Superior temporal gyrus (tissue), 1 donor: ENCODE data around the gene CTNNB1.

Experiments
- DNase-seq: peaks from one replicate; pipeline ENCODE4 v3.0.0-alpha.2; 2016; ENCODE audit errors: extremely low spot score

Gene CTNNB1

DNA sequence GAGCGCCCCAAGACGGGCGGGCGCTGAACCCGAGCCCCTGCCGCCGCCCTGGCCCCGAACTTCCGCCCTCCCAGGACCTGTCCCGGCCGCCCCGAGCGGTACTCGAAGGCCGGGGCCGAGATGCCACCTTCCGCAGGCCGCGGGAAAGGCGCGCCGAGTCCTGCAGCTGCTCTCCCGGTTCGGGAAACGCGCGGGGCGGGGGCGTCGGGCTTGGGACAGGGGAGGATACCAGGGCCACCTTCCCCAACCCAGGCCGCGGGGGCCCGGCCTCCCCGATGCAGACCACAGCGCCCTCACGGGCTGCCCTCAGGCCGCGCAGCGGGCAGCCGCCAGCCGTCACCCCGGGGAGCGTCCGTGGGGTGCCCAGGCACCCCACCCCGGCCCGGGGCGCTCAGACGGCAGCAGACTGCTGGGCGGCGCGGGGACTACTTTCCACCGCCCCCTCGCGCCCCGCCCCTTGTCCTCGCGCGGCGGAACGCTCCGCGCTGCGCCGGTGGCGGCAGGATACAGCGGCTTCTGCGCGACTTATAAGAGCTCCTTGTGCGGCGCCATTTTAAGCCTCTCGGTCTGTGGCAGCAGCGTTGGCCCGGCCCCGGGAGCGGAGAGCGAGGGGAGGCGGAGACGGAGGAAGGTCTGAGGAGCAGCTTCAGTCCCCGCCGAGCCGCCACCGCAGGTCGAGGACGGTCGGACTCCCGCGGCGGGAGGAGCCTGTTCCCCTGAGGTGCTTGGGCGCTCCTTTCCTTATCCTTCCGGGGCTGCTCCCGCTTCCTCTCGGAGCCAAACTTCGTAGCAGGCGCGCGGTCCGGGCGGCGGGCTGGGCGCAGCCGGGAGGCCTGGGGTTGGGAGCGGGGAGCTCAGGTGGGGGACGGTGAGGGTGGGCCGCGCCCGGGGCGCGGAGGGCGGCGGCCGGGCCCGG lies at the start of gene CTNNB1:
CTNNB1 (plus strand) TSS at position 556 of the 916 bp plus-strand sequence. CDS start 24,564 bp downstream, outside the sequence.
- peak; percentile 94 for DNase-seq

DNA sequence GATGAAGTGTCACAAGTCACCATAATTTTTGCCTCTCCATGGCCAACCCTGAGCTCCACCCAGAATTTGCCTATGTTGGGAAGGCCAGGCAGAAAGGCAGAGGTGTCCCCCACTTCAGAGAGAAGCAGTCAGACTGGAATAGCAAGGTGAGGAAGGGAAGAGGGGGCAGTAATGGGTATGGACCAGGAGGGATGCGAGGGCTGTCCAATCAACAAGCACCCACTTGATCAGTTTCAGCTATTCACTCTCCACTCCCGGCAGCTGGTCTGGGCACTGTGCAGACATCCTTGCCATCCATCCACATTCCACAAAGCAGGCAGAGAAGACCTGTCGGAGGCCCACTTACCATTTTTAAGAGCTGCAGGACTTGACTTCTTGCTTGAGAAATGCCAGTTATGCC lies 43.5 kb upstream of the CTNNB1 start:
- no peak for DNase-seq

DNA sequence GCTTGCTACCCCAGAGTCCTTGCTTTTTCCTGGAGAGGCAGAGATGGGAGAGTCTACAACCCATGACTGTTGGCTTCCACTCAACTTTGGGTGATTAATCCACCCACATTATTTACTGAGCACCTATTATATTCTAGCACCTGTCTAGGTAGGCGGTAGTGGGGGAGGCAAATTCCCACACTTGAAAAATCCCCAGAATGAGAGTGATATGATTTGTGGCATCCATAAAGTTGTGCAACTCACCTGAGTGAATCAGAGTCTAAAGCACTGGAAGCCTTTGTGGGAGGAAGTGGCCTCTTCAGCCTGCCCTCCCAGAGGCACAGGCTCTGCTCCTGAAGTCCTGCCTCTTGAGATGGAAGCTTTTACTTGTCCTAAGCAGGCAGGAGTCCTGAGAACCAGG lies 40.4 kb upstream of the CTNNB1 start:
- DNase-seq = no peak

DNA sequence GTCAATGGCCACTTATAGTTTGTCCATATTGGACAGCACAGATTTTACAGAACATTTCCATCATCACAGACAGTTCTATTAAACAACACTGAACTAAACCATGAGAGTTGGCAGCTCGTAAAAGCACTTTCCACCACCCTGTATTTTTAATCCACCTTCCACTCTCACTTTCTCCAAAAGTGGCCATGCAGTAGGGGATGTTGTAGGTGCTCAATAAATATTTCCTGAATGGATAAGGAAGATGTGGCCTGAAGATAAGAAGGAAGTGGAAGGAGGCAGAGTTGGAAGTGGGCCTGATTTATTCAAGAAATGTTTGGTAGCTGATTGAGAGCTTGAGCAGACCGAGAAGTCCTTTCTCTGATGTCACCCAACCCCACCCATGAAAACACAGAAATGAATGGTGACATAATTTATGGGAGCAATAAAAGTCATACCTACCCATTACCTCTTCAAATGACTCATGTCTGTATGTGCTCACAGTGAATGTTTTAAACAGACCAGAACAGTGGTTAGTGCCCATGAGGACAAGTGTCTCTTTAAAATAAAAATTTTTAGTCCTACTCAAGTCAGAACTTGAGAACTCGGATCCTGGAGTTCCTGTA lies 39.6 kb upstream of the CTNNB1 start:
- DNase-seq = no peak

DNA sequence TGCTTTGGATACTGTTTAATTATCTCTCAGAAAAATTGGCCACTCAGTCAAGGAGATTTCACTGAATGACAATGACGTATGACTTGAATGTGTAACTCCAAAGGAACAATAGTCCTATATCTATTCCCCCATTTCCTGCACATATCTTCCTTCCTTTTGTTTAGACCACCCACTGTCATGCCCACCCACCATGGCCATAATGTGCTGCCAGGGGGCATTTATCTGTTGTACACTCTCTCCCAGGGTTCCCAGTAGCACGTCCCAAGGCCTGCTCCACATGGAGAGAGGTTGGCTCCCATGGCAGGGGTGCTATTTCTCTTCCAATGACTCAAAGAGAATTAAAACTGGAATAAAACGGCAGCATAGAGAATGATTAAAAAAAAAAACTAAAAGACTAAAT lies 36.8 kb upstream of the CTNNB1 start:
- DNase-seq = no peak

DNA sequence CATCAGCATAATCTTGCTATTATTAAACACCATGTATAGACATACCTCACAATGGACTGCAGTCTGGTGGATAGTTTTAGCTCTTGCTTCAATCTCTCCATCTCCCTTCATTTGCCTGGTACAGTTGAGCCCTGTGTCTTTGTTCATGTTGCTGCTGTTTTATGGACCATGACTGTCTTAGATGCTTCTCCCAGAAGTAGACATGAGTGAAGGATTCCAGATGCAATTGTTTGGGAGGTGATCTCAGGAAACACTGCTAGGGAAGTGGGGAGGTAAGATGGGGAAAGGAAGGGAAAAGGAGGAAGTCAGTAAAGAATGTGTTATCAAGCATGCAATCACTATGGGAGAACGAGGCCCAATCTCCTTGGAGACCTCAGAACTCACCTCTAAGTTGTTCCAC lies 36.3 kb upstream of the CTNNB1 start:
- no peak for DNase-seq

DNA sequence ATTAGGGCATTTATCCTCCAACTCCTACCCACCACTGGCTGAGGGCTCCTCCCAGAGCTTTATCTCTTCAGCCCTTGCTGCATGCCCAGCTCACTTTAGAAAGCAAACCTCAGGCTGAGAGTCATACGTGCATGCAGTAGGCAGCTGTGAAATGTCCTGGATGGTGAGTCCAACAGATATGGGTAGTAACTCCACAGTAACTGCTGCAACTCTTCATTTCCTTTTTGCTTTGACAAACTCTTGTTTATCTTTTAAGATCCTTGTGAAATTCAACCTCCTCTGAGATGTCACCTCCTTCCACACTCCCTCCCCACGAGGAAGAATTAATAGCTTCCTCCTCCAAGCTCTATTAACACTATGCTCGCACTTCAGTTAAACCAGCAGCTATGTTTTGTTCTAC lies 35.9 kb upstream of the CTNNB1 start:
- no peak for DNase-seq

DNA sequence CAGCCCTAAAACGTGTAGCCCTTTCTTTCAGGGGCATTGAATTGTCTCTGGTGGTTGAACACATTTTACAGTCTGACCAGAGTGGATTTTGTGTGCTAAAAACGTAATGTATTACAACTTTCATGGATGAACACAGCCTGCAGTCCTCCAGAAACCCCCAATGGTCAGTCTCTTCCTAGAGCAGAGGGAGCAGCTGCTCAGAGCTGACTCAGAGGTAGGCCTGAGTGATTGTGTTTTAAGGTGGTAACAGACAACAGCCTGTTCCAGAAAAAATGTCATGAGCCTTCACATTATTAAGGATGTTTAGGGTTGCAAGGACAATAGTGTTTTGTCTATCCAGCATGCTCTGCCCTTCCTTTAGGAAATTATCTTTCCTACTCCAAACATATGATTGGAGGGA lies 34.5 kb upstream of the CTNNB1 start:
- DNase-seq = no peak

DNA sequence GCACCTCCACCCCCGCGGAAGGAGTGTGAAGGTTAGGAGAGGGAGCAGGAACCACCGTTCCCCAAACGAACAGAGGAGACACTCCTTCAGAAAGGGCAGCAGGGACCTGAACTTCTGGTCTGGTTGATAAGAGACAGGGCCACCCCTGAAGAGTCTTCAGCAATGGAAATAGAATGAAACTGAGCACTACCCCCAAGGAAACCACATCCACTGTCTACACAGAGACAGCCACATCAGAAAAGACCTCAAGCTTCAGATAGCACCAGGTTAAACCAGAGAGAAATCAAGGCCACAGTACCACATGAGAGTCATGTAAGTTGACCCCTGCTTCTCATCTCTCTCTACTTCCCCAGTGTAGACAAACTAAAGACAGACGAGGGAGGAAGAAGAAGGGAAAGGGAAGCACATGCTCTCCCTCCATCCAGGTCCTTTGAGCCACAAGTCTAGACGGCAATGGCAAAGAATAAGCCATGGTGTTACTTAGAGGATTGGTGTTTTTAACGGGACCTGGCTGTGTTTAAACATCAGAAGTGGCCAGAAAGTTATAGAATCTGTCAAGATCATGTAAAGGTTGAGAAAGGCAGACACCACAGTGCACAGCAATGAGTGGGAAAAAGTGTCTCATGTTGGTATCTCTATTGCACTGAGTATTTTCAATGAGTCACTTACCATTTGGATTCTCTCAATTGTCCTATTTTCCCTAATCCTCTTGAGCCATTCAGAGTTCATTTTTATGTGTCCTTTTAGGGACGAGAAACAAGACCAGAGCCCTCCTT lies 31.4 kb upstream of the CTNNB1 start:
- DNase-seq = no peak

DNA sequence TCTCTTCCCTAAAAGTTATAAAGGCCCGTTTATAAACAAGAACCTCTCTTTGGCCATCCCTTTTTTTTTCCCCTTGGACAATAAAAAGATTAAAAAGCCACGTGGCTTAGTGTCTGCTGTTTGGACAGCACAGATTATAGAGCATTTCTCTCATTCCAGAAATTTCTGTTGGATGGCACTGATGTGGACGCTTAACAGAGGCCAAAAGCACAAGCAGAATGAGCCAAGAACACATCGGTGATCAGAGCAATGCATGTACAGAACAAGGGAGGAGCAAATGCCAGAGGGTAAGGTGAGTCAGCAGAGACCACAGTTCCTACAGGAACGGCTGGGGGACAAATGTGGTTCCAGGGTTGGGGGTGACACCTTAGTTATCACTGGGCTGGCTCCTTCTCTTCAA lies 30.3 kb upstream of the CTNNB1 start:
- no peak for DNase-seq

DNA sequence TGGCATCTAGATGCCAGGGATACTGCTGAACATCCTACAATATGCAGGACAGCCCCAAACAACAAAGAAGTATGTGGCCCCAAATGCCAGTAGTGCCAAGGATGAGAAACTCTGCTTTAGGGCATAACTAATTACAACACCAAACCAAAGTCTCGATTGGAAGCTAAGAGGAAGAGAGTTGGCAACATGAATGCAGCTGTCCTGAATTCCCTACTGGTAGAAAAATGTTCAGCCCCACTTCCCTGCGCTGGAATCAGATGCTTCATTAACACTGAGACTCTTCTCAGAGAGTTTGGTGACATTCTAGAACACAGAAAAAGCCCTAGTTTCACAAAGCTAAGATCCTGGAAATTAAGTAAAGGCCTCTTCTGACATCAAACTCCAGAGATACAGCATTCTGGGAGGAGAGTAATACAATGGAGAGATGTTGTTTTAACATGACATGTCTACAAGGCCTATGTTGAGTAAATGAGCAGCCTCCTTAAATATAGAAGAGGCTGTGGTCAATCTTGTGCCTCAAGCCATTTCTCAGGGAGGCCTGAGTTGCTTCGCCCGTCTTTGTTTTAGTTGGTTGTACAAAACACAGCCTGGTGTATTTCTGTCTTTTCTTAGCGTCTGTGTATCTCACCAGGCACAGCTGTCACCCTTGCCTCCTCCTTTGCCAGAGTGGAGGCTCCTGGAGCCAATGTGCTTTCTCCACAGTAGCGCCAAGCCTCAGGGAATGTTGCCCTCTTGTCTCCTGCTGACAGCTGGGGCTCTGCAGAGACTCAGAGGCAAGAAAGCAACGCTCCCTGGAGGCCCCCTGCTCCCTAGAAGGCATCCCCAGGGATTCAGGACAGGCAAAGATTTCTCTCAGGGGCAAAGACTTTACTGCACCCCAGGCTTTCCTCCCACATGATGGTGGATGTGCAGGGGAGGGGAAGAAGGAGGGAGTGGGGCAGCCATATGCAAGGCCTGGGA lies 25.1 kb upstream of the CTNNB1 start:
- no peak for DNase-seq

DNA sequence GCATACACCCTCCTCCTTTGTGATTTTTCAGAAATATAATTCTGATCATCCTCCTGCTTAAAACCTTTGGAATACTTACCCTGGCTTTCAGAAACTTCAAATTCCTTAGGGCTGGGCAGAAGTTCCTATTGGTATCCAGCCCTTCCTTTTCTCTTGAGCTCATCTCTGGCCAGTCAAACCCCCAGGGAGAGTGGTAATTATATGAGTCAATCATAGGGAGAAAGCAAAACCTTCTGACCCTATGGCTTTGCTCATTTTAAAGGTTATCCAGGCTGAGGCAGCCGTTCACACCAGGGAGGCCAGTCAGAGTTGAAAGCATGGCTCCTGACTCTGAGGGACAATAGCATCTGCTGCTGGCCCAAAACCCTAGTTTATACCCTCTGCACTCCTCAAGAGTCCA lies 23.9 kb upstream of the CTNNB1 start:
- DNase-seq = no peak

DNA sequence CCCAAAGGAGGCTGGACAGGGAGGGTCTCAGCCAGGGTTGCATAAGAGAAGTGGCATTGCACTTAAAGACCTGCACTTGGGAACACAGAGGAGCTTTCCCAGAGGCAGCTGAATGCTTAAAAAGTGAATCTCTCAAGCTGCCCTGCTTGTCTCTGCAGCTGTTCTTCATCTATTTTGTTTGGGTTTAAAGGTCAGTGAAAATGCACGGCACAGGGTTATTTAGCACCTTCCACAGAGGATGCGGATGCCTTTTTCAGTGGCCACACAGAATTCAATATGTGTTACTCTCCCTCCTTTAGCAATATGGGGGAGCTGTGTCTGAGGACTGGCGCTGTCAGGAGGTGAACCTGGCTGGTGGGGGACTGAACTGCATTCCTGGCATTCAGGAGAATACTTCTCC lies 22.7 kb upstream of the CTNNB1 start:
- no peak for DNase-seq

DNA sequence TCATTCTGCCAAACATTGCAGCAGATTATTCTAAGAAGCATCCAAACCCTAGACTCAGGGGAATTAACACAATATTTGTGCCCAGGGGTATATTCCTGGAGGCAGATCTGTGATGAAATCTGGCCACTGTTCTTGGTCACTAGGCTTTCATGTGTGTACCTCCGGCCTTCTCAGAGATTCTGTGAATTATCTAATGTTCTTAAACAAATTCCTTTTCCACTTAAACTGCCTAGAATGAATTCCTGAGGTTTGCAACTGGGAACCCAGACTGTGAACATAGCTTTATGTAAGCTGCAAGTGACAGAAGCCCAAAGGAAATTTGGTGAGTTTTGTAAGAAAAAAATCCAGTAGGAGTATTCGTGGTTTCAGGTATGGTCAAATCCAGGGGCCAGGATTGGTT lies 20.7 kb upstream of the CTNNB1 start:
- no peak for DNase-seq

DNA sequence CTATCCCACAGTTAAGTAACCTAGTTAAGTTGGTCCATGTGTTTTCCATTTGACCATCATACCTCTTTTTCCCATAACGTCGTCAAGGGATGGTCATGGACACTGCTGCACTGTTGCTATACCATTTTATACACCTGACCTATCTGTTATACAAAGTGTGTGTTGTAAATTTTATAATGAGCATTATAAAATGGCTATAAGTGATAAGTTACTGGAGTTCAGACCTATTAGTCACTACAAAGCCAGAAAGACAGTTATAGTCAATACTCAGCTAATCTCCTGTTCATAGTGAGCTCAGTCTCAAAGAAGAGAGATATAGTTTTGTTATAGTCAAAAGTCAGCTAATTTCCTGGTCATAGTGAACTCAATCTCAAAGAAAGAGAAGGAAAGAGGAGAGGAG lies 18.9 kb upstream of the CTNNB1 start:
- DNase-seq = no peak

DNA sequence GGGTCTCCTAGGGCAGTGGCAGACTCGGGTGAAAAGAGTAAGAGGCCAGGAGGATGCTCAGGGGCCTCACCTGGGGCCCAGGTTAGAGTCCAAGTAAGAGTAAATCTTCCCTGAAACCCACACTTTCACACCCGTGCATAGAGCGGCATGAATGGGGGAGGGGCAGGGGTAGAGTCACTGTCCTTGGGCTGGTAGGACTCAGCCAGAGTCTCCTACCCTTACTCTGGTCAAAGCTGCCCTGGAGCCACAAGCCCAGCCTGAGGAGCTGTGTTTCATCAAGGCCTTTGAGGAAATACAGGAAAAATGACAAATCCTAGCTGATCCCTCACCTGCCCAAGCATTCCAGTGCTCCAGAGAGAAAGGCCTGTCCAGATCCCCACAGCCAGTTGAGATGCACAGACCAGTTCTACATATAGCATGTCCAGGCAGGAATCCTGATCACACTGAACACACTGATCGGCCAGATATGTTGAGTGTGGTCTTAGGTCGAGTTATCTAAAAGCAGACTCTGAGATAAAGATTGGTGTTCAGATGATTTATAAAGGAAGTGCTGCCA lies 16.7 kb upstream of the CTNNB1 start:
- no peak for DNase-seq

DNA sequence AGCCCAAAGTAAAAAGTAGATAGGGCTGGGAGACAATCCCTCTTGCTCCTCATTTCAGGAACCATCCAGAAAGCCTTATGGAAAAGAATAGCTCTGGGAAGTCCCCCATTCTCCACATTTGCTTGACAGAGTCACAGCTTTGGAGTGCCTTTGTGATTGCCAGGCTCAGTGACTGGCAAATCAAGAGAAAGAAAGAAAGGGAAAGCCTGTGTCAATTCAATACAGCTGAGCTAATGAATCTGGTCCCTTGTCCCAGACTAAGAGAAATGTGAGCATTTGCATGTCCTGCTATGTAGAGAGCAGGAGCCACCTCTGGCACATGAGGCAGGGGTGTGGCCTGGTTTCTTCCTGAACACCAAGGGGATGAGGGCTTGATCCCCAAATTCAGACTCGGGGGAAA lies 14.9 kb upstream of the CTNNB1 start:
- DNase-seq = no peak

DNA sequence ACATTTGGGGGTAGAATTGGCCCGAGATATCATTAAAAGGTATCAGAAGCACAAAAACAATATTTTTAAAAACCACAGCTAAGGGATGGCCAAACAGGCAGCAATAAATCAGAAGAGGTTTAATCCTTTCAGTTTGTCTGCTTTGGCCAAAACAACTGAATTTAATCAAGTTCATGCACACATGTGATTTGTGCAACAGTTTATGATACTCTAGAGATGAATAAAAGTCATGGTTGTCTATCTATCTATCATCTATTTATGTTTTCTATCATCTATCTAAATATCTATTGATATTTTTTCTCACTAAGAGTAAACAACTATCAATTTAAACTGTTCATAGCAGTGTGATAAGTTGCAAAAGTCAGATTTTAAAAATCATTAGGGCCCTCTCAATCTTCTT lies 13.0 kb upstream of the CTNNB1 start:
- no peak for DNase-seq

DNA sequence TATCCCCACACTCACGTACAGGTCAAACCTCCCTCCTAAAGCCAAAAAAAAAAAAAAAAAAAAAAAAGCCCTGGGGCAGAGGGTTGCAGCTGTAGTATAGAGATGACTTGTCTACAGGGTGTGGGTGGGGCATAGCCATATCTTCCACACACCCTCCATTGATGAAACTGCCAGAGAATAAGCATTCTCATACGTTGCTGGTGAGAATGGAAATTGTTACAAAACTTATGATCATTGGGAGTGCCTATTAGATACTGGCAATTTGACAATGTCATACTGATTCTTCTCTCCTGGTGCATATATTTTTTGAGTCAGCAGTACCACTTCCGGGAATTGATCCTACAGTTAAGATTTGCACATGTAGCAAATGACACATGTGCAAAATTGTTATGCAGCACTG lies 11.0 kb upstream of the CTNNB1 start:
- DNase-seq = no peak

DNA sequence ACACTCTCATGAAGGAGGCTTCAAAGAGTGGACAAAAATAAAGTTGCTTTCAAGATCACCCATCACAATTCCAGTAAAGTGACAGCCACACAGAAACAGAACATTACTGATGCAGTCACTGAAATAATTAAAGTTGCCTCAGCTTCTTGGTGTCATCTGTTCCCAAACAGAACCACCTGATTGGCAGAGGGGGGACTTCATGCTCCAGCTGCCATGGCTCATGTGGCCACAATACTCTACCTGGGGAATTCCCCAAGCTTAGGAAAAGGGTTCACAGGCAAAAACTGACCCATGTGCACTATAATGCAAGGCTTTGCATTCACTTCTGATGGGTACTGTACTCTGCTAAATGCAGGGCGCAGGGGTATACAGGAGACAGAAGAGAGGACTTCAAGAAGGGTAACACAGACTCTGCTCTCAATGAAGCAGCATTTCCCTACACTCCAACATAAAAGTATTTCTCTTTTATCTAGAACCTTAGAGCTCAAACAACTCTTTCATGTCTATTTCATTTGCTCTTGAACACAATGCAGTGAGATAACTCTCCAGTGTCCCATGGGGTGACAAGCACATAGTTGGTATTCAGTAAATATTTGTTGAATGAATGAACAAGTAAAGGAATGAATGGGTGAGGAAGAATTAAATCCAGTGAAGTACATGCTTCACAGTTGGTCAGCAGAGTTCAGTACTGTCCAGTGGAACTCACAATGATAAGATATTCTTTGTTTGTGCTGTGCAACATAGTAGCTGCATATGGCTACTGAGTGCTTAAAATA lies 8.6 kb upstream of the CTNNB1 start:
- DNase-seq = no peak
